HG03039 (cell line): Measurements from ENCODE around the gene NOP56.
A peak's percentile ranks its signal among the peaks of the same experiment; 100 is the strongest.
"Not testable (repeated sequence)": the region's sequence is repeated elsewhere in the genome, so short reads cannot be mapped to it uniquely, and the experiment has no call there.

ENCODE experiments used
- ATAC-seq: cut with Tn5 transposase; IDR thresholded peaks from one replicate; pipeline ENCODE4 v1.9.1; 2021; ENCODE audit warnings: mild to moderate bottlenecking, moderate library complexity; ENCODE audit not compliant: unreplicated experiment

Gene NOP56

DNA sequence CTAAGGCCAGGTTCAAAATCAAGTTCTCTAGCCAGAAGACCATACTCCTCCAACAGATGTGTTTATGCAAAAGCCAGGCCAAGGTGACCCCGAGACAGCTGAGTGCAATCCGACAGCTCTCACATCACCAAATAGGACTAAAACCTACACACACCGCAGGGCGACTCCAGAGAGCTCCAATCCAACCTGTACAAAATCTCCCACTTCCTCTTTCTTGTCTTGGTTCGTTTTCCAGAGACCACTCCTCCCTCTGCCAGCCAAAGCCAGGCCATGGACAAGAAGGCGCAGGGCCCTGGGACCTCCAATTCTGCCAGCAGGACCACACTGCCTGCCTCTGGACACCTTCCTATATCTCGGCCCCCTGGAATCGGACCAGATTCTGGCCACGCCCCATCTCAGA lies 11.5 kb upstream of the NOP56 start:
- no peak for ATAC-seq

DNA sequence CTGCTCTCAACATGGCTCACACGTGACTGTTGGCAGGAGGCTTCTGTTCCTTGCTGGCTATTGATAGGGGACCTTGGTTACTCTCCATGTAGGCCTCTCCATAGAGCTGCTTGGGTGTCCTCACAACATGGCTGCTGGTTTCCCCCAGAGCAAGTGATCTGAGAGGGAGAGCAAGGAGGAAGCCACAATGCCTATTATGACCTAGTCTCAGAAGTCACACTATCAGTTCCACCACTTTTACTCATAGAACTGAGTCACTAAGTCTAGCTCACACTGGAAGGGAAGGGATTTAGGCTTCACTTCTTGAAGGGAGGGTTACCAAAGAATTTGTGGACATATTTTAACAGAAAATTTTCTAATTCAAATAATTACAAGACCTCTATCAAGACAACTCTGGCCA lies 8.7 kb upstream of the NOP56 start:
- no peak for ATAC-seq

DNA sequence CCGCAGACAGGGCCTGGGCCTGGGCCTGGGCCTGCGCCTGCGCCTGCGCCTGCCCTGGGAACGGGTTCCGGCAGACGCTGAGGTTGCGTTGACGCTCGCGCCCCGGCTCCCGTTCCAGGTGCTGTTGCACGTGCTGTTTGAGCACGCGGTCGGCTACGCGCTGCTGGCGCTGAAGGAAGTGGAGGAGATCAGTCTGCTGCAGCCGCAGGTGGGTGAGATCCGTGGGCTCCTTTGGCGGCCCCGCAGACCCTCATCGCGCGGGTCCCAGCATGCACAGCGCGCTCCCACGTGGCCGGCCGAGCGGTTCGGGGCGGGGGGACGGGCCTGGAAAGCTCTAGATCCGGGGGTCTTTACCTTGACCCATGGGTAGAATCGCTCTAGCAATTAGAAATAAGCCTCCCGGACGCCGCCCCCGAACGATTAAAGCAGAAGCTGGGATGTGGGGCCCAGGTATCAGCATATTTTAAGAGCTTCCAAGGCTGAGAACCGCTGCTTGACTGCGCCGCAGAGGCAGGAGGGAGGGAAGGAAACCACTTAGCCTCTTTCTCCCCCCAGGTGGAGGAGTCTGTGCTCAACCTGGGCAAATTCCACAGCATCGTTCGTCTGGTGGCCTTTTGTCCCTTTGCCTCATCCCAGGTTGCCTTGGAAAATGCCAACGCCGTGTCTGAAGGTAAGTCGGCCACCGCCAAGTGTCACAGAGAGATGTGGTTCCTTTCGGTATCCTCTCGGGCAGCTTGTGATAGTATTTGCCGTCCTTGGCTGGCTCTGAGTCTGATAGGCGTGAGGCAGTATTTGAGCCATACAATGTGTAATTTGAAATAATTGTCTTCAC lies 508 bp downstream of the NOP56 start:
- peak; percentile 30 for ATAC-seq

DNA sequence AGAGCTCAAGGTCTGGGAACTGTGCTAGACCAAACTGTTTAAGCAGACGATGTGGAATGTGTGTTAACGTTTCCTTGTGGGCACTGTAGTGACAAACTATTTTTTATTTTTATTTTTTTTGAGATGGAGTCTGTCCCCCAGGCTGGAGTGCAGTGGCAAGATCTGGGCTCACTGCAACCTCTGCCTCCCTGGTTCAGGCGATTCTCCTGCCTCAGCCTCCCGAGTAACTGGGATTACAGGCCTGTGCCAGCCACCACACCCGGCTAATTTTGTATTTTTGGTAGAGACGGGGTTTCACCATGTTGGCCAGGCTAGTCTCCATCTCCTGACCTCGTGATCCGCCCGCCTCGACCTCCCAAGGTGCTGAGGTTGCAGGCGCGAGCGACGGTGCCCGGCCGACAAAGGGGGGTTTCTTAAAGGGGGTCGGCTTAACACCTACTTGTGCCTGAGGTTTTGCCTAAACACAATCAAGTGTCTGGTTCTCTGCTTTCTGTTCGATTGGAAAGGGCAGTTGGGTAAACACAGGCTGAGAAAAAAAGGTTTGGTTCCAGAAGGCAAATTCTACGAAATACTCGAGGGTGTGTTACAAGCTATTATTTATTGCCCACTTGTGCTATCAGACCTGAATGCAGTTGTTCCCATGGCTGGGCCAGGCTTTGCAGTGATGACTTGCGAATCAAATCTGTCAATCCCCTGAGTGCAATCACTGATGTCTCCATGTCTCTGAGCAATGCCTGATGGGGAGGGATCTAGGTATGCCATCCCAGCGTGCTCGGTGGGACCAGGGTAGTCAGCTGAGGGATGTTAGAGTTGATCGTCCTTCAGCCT lies 1.3 kb downstream of the NOP56 start:
- ATAC-seq, result no peak

DNA sequence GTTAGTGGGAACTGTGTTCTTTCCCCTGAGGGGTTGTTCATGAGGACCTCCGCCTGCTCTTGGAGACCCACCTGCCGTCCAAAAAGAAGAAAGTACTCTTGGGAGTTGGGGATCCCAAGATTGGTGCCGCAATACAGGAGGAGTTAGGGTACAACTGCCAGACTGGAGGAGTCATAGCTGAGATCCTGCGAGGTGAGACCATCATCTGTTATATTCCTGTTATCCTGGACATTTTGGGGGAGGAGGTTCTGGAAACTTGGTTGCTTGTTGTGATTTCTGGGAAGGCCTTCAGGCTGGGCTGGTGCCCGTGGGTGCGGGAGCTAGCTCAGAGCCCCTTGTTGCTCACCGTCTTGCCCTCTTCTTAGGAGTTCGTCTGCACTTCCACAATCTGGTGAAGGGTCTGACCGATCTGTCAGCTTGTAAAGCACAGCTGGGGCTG lies 2.0 kb downstream of the NOP56 start:
- no peak for ATAC-seq

DNA sequence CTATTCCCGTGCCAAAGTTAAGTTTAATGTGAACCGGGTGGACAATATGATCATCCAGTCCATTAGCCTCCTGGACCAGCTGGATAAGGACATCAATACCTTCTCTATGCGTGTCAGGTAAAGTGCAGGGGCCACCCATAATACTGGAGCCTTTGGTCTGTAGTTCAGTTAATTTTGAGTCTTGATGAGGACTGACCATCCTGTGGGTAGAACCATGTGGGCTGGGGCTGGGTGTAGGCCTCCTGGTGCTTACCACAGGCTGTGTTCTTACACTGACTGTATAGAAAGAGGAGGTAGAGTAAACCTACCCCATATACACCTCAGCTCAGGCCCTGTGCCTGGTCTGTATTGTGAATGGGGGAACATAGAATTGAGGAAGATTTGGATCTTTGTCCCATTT lies 2.4 kb downstream of the NOP56 start:
- no peak for ATAC-seq

DNA sequence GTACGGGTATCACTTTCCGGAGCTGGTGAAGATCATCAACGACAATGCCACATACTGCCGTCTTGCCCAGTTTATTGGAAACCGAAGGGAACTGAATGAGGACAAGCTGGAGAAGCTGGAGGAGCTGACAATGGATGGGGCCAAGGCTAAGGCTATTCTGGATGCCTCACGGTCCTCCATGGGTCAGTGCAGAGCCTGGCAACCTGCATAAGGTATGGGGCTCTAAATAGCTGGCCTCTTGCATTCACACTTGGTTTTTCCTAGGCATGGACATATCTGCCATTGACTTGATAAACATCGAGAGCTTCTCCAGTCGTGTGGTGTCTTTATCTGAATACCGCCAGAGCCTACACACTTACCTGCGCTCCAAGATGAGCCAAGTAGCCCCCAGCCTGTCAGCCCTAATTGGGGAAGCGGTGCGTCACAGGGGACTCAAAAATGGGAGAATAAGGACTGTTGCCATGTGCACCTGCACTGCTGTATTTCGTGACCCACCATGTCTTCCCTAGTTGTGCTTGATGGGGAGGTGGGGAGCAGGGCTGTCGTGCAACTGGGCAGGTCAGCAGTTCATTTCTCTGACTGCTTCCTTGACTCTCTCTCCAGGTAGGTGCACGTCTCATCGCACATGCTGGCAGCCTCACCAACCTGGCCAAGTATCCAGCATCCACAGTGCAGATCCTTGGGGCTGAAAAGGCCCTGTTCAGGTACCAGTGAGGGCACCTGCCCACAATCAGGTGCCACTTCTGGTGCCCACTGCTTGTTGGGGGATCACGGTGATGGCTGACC lies 3.1 kb downstream of the NOP56 start:
- no peak for ATAC-seq

DNA sequence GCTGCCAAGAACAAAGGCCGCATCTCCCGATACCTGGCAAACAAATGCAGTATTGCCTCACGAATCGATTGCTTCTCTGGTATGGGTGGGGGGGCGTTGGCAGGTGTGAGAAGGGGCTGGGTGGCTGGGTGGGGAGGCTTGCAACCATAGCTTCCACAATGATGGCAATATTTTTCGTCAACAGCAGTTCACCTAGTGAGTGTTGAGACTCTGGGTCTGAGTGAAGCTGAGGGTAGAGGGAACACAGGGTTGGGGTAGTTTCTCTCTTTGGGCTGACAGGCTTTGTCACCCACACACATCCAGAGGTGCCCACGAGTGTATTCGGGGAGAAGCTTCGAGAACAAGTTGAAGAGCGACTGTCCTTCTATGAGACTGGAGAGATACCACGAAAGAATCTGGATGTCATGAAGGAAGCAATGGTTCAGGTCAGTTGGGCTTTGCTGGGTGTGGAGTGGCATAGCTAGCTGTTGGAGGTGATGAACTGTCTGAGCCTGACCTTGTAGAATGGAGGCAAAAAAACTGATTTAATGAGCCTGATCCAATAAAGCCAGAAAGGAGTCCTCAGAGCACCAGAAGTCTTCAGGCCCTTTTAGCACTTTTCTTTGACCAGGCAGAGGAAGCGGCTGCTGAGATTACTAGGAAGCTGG lies 4.2 kb downstream of the NOP56 start:
- ATAC-seq, result no peak

DNA sequence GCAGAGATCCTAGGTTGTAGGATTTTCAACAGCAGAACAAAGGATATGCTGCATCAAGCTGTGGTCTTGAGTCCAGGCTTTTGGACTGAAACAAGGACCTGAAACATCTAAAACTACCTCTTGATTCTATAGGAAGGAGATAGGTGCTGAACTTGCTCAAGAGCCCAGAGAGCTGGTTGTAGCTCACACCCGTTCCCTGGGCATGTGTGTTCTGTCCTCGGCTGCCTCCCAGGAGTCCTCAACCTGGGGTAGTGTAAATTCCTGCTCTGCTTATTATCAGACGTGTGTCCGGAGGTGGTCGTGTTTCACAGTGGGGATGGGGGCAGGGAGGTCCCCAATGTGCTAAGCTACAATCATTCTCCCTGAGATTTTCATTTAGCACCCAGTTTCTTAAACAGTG lies 4.8 kb downstream of the NOP56 start:
- ATAC-seq, result no peak

DNA sequence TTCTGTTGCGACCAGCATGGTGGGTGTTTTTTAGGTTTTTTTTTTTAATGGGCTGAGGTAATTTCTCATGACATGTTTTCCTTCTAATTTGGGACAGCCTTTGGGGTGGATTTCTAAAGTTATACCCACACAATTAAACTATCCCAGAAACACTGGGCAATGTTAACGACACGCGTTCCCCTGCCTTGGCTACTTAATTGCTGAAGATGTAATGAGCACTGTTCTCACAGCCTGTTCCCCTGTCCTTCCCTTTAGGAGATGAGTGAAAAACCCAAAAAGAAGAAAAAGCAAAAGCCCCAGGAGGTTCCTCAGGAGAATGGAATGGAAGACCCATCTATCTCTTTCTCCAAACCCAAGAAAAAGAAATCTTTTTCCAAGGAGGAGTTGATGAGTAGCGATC lies 5.2 kb downstream of the NOP56 start:
- ATAC-seq, result no peak

DNA sequence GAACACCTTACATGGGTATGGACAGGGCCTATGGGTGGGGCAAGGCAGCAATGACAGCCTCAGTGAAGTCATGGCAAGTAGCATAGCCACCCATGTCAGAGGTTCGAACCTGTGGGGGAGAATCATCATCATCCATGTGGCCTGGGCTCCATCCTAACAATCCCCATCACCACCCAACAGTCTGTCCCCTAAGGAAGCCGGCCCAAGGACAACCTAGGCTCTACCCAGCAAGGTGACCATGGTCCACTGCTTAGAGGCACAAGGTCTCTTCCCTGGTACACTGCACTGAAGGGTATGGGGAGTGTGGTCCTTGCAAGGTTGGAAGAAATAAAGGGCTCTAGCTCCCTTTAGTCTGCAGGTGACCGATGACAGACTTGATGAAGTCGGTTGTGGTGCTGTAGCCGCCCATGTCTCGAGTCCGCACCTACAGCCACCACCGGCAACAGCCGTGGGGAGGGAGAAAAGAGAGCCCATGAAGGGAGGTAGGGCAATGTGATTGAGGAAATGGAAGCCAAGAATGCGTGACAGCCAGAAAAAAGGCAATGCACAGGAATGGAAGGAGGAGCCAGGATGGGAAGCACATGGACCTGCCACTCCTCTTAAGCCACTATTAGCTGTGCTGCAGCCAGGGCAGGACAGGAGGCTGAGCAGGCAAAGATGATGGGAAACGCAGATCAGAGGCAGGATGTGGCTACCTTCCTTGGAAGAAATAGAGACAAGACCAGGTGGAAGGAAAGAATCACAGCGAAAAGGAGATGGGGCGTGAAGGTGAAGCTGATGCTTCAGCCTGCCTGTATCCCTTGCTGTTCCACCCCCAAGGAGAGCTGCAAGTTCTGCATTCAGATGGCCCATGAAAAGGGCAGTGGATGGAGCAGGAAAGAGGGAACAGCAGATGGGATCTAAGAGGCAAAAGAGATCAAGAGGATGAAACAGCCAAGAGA lies 6.3 kb downstream of the NOP56 start:
- ATAC-seq, result no peak

DNA sequence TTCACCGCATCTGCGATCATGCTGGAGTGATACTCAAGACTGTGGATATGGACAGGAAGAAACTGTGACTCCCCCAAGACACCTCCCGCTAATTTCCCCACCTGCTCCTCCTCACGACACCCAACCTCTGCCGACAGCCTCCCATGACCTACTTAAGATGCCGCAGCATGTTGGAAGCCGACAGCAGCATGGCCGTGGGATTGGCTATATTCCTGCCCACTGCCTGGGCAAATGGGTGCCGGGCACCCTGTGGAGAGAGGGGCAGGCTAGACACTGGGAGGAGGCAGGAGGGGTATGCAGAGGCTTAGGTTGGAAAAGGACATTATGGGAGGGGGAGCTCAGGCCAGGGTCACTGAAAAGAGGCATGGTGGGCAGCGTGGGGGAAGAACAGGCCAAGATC lies 7.1 kb downstream of the NOP56 start:
- no peak for ATAC-seq

DNA sequence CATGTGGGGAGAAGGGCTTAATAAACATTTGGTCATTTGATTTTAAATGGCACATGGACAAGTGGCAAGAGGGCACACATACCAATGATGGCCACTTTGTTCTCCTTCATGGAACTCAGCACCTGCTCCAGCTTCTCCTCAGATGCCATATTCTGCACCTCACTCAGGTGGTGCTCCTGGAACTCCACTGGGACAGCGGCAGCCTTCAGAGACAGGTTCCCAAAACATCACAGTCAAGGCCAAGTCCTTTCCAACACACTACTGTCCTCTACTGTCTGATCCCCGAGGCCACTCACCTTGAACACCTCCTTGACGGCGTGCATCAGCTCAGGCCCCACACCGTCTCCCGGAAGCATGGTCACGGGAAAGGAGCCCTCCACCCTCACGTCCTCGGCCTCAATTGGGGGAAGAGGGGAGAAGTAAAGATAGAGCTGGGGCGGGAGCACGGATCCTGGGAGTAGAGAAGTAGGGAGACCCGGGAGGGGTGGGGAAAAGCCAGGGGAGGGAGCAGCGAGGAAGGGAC lies 11.0 kb downstream of the NOP56 start:
- ATAC-seq, result no peak

DNA sequence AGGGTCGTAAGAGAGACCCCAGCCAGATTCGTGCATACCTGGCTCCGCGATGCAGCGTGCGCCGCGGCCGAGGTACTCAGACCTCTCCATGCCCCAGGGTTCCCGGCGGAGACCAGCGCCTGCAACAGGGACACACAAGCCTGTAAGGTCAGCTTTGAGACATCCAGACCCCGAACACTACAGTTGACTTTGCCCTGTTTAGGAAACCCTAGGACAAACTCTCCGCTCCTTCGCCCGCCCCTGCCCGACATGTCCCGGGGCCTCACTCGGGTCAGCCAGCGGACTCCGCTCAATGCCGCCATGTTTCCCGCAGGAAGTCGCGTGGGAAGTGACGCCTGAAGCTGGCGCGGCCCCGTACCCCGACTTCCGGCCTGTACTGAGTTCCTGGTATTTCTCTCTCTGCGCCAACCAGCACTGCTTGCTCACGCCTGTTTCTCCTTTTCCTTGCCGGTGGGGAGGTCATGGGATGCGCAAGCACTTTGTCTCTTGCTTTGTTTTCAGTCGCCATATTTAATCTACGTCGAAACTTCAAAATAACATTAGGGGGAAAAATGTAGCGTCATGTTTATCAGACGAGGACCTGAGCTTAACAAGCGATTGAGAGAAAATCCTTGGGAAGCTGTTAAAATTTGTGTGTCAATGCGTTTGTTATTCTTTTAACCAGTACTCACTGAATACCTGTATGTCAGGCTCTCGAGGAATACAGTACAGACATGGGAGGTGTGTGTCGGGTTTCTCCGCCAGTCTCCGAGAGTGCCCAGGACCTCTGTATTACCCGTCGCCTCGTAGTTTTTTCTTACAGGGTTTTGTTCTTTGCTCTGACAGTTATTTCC lies 11.7 kb downstream of the NOP56 start, which contains the start of gene IDH3B:
Gene IDH3B, minus strand, starts transcription at position 330 of the 833 bp plus-strand sequence. Its CDS starts 28 bp downstream, at position 302.
- peak; percentile 81 for ATAC-seq

DNA sequence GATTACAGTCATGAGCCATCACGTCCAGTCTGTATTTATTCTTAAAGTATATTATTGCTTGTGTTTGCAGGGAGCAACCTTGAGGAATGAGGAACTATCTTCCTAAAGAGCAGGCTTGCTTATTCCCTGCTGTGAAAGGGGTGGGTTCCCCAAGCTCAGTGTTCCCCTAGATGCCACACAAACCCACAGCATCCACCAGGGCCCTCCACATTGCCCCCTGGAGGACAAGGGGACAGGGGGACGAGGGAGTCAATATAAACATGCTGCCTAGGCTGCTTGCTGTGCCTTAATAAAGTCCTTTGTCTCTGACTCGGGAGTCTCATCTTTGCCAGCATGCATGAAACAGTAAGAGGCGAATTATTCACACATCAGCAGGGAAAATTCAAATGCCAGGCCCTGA lies 19.5 kb downstream of the NOP56 start:
- no peak for ATAC-seq

DNA sequence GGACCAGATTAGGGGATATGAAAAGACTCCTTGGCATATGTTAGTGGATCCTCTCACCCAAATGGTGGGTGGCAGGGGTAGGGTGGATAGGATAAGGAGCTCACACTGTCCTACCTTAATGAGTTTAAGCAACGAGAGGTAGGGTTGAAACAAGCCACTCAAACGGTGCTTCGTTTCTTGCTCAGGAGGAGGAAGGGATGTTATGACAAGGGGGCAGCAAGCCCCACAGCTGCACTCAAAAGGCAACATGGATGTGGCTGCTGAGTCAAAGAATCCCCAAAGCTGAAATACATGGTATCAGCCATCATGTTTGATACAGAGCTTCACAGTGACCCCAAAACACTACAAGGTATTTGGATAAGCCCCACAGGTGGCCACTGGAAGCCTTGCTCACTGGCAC lies 20.0 kb downstream of the NOP56 start:
- ATAC-seq, result no peak

DNA sequence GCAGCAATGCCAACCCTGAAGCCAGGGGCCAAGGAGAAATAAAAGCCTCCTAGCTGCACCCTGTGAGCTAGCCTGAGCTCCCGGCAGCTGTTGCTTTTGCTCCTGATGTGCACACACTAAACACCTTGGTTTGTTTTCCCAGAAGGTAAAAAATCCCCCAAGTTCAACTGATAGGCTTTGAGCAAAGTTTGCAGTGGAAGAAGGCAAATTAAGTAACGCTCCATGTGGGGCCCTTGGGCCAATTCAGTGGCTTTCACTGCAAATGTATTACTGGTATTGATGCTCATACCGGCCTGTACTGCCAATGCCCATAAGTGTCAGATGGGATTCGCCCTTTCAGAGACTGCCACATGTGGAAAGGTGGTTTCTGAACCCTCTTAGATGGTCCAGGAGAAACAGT lies 21.0 kb downstream of the NOP56 start:
- ATAC-seq, result no peak

DNA sequence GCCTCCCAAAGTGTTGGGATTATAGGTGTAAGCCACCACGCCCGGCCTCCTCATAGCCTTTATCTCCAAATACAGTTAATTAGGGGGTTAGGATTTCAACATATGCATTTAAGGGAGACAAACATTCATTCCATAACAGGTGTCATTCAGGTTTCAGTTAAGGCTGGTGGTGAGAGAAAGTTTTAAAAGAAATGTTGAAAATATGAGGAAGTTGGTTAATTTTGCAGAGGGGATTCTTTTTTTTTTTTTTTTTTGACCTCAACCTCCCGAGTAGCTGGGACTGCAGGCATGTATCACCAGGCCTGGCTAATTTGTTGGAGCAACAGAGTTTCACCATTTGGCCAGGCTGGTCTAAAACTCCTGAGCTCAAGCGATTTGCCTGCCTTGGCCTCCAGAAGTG lies 27.6 kb downstream of the NOP56 start:
- no peak for ATAC-seq

DNA sequence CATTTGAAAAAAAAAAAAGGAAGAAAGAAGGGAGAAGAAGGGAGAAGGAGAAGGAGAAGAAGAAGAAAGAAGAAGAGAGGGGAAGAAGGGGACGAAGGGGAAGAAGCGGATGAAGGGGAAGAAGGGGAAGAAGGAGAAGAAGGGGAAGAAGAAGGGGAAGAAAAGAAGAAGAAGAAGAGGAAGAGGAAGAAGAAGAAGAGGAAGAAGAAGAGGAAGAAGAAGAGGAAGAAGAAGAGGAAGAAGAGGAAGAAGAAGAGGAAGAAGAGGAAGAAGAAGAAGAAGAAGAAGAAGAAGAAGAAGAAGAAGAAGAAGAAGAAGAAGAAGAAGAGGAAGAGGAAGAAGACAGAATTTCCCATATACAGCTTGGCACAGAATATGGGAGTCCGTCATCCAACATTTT lies 29.6 kb downstream of the NOP56 start:
- ATAC-seq, result not testable (repeated sequence)
